HepG2 (cell line): ENCODE results near the gene CD248. TPM values are rescaled to one million over a fixed set of nuclear protein-coding genes. Genes with fewer than 3 reads are reported as not detected.

ENCODE experiments used
- CEBPB ChIP-seq: IDR thresholded peaks from 2 replicates; pipeline ENCODE4 v1.6.1; 2011; ENCODE audit warnings: low read depth, low read length, improper control_type of control experiment, borderline replicate concordance
- EZH2 ChIP-seq: conservative IDR thresholded peaks from 2 replicates; pipeline ENCODE4 v1.6.1; 2012; ENCODE audit warnings: mild to moderate bottlenecking, low read depth, low read length, moderate library complexity
- FOXO1 ChIP-seq: sonication (generic); formaldehyde crosslinking; IDR thresholded peaks from 2 replicates; pipeline ENCODE4 v1.4.0; 2020; ENCODE audit warnings: missing genetic modification reagents
- HINFP ChIP-seq: sonication (generic); formaldehyde crosslinking; IDR thresholded peaks from 2 replicates; pipeline ENCODE4 v1.4.0; 2020; ENCODE audit warnings: low read depth, mild to moderate bottlenecking, missing genetic modification reagents
- HNRNPLL ChIP-seq: fragments of 200-400 bp; formaldehyde crosslinking; IDR thresholded peaks from 2 replicates; pipeline ENCODE4 v1.6.1; 2017; ENCODE audit warnings: mild to moderate bottlenecking, low read depth, low read length; ENCODE audit not compliant: poor library complexity, severe bottlenecking
- JDP2 ChIP-seq: sonication (generic); formaldehyde crosslinking; IDR thresholded peaks from 2 replicates; pipeline ENCODE4 v1.8.1; 2022; ENCODE audit warnings: missing genetic modification reagents, borderline replicate concordance
- POGZ ChIP-seq: sonication (generic); formaldehyde crosslinking; IDR thresholded peaks from 2 replicates; pipeline ENCODE4 v1.4.0; 2020; ENCODE audit warnings: mild to moderate bottlenecking, missing genetic modification reagents
- PRMT3 ChIP-seq: sonication (generic); formaldehyde crosslinking; IDR thresholded peaks from 2 replicates; pipeline ENCODE4 v1.8.1; 2022; ENCODE audit warnings: low read depth, mild to moderate bottlenecking, moderate library complexity, missing genetic modification reagents, borderline replicate concordance
- TCF7 ChIP-seq: sonication (generic); IDR thresholded peaks from 2 replicates; pipeline ENCODE4 v1.6.1; 2016; ENCODE audit warnings: antibody characterized with exemption, low read depth
- ZBTB1 ChIP-seq: sonication (generic); formaldehyde crosslinking; IDR thresholded peaks from 2 replicates; pipeline ENCODE4 v1.4.0; 2020; ENCODE audit warnings: missing genetic modification reagents, borderline replicate concordance
- ZNF292 ChIP-seq: sonication (generic); formaldehyde crosslinking; IDR thresholded peaks from 2 replicates; pipeline ENCODE4 v1.8.1; 2022; ENCODE audit warnings: mild to moderate bottlenecking, low read depth, missing genetic modification reagents, borderline replicate concordance
- ZNF30 ChIP-seq: sonication (generic); formaldehyde crosslinking; IDR thresholded peaks from 2 replicates; pipeline ENCODE4 v1.5.0; 2020; ENCODE audit warnings: mild to moderate bottlenecking, missing genetic modification reagents
- ZNF33A ChIP-seq: sonication (generic); formaldehyde crosslinking; IDR thresholded peaks from 2 replicates; pipeline ENCODE4 v1.5.1; 2020; ENCODE audit warnings: missing genetic modification reagents, mild to moderate bottlenecking, moderate library complexity, borderline replicate concordance
- ZNF431 ChIP-seq: sonication (generic); formaldehyde crosslinking; IDR thresholded peaks from 2 replicates; pipeline ENCODE4 v1.9.0; 2022; ENCODE audit warnings: missing genetic modification reagents, low read depth, mild to moderate bottlenecking, borderline replicate concordance
- ZNF432 ChIP-seq: sonication (generic); formaldehyde crosslinking; IDR thresholded peaks from 2 replicates; pipeline ENCODE4 v1.5.0; 2020; ENCODE audit warnings: missing genetic modification reagents, mild to moderate bottlenecking, borderline replicate concordance
- ZNF451 ChIP-seq: sonication (generic); formaldehyde crosslinking; IDR thresholded peaks from 2 replicates; pipeline ENCODE4 v1.5.0; 2020; ENCODE audit warnings: mild to moderate bottlenecking, missing genetic modification reagents
- polyA plus RNA-seq, 8 experiments: library from polyadenylated mRNA; depleted of rRNA in 3 of 8; stranded (reverse) in 7 of 8; unstranded in 1 of 8; fragments of >200 nt; fragmentation: Illumina TruSeq in 4 of 8; extraction: Trizol in 4 of 8; gene quantifications; 2 replicates each; pipeline versions ENCODE4 v1.2.1 to v1.2.3, GENCODE V29; 2011 to 2016; ENCODE audit warnings: low read depth in 4 of 8, missing spikeins in 1 of 8, mixed read lengths in 1 of 8; ENCODE audit not compliant: insufficient read depth in 1 of 8
- total RNA-seq, 5 experiments: library from RNA; depleted of rRNA; stranded (reverse); fragments of >200 nt; fragmentation: Illumina TruSeq; extraction: Trizol; gene quantifications; 2 replicates each; pipeline ENCODE4 v1.2.3, GENCODE V29; 2016; ENCODE audit warnings: low read depth in 1 of 5
- TF ChIP-seq, protein P1 (sequence below): sonication (generic); formaldehyde crosslinking; IDR thresholded peaks from 2 replicates; pipeline ENCODE4 v1.4.0; 2020; ENCODE audit warnings: missing genetic modification reagents, borderline replicate concordance

The CD248 gene
- total and polyA plus RNA-seq, 2 of the 13 experiments (the other 11 are each of a cell fraction or from before 2014, with no cell fraction given), result 0.25 to 0.35 TPM

- no peak for TF ChIP-seq HINFP (CRISPR knock-in tag)
- no peak for TF ChIP-seq ZBTB1
- TF ChIP-seq, protein P1, sequence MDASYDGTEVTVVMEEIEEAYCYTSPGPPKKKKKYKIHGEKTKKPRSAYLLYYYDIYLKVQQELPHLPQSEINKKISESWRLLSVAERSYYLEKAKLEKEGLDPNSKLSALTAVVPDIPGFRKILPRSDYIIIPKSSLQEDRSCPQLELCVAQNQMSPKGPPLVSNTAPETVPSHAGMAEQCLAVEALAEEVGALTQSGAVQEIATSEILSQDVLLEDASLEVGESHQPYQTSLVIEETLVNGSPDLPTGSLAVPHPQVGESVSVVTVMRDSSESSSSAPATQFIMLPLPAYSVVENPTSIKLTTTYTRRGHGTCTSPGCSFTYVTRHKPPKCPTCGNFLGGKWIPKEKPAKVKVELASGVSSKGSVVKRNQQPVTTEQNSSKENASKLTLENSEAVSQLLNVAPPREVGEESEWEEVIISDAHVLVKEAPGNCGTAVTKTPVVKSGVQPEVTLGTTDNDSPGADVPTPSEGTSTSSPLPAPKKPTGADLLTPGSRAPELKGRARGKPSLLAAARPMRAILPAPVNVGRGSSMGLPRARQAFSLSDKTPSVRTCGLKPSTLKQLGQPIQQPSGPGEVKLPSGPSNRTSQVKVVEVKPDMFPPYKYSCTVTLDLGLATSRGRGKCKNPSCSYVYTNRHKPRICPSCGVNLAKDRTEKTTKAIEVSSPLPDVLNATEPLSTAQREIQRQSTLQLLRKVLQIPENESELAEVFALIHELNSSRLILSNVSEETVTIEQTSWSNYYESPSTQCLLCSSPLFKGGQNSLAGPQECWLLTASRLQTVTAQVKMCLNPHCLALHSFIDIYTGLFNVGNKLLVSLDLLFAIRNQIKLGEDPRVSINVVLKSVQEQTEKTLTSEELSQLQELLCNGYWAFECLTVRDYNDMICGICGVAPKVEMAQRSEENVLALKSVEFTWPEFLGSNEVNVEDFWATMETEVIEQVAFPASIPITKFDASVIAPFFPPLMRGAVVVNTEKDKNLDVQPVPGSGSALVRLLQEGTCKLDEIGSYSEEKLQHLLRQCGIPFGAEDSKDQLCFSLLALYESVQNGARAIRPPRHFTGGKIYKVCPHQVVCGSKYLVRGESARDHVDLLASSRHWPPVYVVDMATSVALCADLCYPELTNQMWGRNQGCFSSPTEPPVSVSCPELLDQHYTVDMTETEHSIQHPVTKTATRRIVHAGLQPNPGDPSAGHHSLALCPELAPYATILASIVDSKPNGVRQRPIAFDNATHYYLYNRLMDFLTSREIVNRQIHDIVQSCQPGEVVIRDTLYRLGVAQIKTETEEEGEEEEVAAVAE (CRISPR knock-in tag), result peak; percentile 87; the same call in 1 of the 2 replicates
- TF ChIP-seq ZNF451 (CRISPR knock-in tag), result peak; percentile 72
- TF ChIP-seq FOXO1 (CRISPR knock-in tag), result 0 out of 2 replicates have a peak, but pooled peaks have one; percentile 30
- no peak for TF ChIP-seq PRMT3 (CRISPR knock-in tag)
- TF ChIP-seq ZNF432 (CRISPR knock-in tag), result no peak
- 0 out of 2 replicates have a peak, but pooled peaks have one; percentile 70 for TF ChIP-seq ZNF292 (CRISPR knock-in tag)
- TF ChIP-seq ZNF431 (CRISPR knock-in tag), result no peak
- no peak for TF ChIP-seq JDP2
- TF ChIP-seq TCF7, result no peak
- no peak for TF ChIP-seq CEBPB
- no peak for TF ChIP-seq EZH2
- no peak for TF ChIP-seq ZNF33A (CRISPR knock-in tag)
- peak; percentile 35; the same call in 1 of the 2 replicates for TF ChIP-seq POGZ (CRISPR knock-in tag)
- no peak for TF ChIP-seq ZNF30 (CRISPR knock-in tag)
- peak; percentile 91 for TF ChIP-seq HNRNPLL
These were observed 27.9 kb upstream of the CD248 start, which contains the start of gene BRMS1 (continued) for GRCh38 chr11:66344550-66345315.
